ENCODE measurements around the gene LFNG.

LFNG gene

DNA sequence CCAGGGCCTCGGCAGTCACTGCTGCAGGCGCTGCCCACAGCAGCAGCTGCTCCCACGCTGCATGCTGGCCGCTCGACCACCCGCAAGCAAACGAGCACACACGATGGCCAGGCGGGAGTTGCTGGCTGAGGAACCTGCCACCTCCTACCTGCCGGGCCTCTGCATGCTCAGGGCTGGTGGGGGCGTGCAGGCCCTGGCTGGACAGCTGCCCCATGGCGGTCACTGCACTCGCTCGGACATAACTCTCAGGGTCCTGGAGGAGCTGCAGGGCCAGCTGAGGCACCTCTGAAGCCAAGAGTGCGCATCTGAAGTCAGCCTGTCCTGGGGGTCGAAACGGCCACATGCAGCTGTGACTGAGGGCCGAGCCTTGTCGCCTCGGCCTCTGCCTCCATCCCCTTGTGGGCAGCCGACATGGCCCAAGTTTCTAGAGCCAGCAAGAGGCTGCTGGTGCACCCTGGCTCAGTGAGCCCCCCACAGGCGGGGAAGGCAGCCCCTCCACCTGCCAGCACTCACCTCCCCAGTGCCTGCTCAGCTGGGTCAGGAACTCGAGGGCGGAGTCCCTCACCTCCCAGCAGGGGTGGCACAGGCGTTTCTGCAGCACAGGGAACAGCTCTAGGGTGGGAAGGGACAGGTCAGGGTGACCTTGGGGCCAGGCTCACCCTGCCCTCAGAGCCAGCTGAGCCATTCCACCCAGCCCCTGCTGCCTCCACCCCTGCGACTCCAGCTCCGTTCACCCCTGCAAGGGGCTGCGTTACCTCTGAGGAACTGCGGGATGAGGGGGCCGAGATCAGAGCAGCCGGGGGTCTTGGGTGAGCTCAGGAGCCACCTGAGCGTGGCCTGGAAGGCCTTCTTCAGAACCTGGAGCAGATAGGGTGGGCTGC, 19.7 kb downstream of the LFNG start:
- no peak for DNase-seq (ENCODE audit: extremely low read depth, low read depth)
- H3K4me3 ChIP-seq (replicated peaks; ENCODE audit: low read depth, low read length), result no peak overlapping the region
- TF ChIP-seq, protein P1, sequence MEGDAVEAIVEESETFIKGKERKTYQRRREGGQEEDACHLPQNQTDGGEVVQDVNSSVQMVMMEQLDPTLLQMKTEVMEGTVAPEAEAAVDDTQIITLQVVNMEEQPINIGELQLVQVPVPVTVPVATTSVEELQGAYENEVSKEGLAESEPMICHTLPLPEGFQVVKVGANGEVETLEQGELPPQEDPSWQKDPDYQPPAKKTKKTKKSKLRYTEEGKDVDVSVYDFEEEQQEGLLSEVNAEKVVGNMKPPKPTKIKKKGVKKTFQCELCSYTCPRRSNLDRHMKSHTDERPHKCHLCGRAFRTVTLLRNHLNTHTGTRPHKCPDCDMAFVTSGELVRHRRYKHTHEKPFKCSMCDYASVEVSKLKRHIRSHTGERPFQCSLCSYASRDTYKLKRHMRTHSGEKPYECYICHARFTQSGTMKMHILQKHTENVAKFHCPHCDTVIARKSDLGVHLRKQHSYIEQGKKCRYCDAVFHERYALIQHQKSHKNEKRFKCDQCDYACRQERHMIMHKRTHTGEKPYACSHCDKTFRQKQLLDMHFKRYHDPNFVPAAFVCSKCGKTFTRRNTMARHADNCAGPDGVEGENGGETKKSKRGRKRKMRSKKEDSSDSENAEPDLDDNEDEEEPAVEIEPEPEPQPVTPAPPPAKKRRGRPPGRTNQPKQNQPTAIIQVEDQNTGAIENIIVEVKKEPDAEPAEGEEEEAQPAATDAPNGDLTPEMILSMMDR (IDR thresholded peaks at IDR 0.05; ENCODE audit: low read depth, low read length, missing control alignments), result no peak

DNA sequence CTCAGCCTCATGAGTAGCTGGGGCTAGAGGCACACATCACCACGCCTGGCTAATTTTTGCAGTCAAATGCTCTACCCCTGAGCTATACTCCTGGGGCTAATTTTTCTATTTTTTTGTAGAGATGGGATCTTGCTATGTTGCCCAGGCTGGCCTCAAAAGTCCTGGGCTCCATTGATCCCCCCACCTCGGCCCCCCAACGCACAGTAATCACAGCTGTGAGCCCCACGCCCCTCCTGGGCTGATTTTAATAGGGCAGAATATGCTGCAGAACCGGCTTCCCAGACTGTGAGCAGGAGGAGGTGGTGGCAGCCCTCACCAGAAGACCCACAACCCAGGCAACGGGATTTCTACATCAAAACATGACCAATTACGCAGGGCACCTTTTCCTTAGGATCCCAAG, 20.6 kb downstream of the LFNG start:
- H3K4me3 ChIP-seq (replicated peaks; ENCODE audit: low read depth, low read length), result no peak overlapping the region
- TF ChIP-seq, protein P1 (IDR thresholded peaks at IDR 0.05; ENCODE audit: low read depth, low read length, missing control alignments), result no peak

DNA sequence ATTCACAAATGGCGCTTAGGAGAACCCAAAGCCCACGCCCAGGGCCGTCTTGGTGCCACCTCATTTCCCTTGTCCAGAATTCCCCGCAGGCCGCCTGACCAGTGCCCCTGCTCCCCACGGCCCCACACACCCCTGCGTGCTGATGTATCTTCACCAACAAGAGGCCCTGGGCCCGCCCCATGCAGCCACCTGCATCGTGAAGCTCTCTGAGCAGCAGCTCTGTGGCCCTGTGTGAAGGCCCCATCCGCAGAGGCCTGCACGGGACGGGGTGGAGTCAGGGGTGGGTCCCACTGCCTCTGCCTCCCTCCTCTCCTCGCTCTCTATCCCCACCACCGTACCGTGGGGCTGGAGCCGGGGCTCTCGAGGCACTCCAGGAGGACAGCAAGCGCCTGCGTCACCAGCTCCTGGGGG, 21.1 kb downstream of the LFNG start:
- TF ChIP-seq, protein P1 (IDR thresholded peaks at IDR 0.05; ENCODE audit: low read depth, low read length, missing control alignments), result no peak

More for the DNA sequence above, 20.6 kb downstream of the LFNG start:
- DNase-seq (ENCODE audit: extremely low read depth, low read depth), result no peak

DNA sequence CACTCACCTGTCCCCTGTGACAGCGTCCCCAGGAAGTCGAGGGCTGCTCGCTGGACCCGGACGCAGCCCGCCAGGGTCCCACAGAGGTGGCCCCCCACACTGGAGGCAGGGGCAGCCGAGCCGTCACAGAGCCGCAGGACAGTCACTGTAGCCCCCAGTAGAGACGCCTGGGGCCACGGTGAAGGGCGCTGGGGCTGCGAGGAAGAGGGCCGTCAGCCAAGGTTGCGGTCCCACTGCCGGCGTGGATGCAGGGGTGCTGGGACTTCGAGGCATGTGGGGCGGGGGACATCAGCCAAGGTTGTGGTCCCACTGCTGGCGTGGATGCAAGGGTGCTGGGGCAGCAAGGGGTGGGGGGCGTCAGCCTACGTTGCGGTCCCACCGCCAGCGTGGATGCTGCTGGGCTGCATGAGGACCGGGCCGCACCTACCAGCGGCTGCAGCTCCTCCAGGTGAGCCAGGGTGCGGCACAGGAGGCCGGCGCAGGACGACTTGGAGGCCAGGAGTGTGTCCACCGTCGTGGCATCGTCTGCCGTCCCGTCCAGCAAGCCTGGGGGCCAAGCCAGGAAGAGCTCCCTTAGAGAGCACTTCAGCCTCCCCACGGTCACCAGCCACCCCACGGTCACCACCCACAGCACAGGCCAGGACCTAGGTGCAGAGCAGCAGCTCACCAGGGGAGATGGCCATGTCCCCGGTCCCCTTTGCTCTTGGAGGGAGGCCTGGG, 21.9 kb downstream of the LFNG start:
- no peak for DNase-seq (ENCODE audit: extremely low read depth, low read depth)
- no peak overlapping the region for H3K4me3 ChIP-seq (replicated peaks; ENCODE audit: low read depth, low read length)
- TF ChIP-seq, protein P1 (IDR thresholded peaks at IDR 0.05; ENCODE audit: low read depth, low read length, missing control alignments), result no peak

More for the DNA sequence above, 21.1 kb downstream of the LFNG start:
- H3K4me3 ChIP-seq (replicated peaks; ENCODE audit: low read depth, low read length), result no peak overlapping the region
- no peak for DNase-seq (ENCODE audit: extremely low read depth, low read depth)

DNA sequence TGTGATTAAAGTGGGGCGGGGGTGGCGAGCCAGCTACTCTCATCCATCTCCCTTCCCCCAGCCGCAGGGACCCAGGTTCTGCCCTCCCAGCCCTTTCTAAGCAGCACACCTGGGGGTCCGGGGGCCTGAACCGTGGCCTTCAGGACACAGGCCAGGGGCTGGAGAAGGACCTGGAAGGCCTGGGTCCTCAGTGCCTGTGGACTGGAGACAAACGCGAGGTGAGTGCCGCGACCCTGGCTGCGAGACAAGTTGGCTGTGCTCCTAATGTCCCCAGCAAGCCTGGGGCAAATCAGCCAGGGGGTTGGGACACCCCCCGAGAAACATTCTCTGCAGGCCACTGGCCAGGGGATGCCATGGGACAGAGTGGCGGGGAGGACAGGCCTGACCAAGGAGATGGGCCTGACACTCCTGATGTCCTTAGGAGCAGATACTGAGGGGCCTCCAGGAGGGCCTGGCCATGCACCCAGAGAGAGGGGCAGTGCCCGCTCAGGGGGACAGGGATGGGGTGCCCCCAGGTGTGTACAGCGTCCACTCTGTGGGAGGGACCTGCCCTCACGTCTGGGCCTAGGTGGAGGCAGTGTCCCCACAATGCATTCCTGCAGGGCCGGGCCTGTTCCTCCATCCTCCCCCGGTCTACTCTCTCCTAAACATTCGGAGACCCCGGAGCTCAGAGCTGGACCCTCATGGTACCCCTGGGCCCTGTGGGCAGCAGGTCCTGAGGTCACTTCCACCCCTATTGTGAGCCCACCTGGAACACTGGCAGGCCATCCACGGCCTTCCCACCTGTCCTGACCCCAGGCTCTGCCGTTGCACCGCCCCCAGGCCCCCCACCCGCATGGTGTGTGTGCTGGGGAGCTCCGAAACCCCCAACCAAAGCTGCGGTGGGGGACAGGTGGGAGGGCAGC, 22.7 kb downstream of the LFNG start:
- TF ChIP-seq, protein P1 (IDR thresholded peaks at IDR 0.05; ENCODE audit: low read depth, low read length, missing control alignments), result no peak
- no peak overlapping the region for H3K4me3 ChIP-seq (replicated peaks; ENCODE audit: low read depth, low read length)
- no peak for DNase-seq (ENCODE audit: extremely low read depth, low read depth)

Measured in HFF-Myc (cell line).